ENCODE measurements around the gene ZNF496. TPM values are rescaled to one million over a fixed set of nuclear protein-coding genes. Genes with fewer than 3 reads are reported as not detected.
A peak's percentile ranks its signal among the peaks of the same experiment; 100 is the strongest.

The ZNF496 gene
- total RNA-seq, 2 donors from 2014 or later: 63.5 to 65.6 TPM

- Mint-ChIP-seq H3K4me3 (peak overlapping the region; percentile 80), H3K27me3 (ENCODE audit: insufficient read depth) (no peaks in the 10 kb centered on the region), H3K4me1 (peaks cover 51% of the 10 kb centered on the region), H3K36me3 (ENCODE audit: low read depth) (peaks cover 50% of the 10 kb centered on the region), H3K27ac (peak overlapping the region; percentile 77), H3K9me3 (no peaks in the 10 kb centered on the region)
- Histone ChIP-seq H3K27ac (ENCODE audit: low read depth, low read length) (peak overlapping the region; percentile 74), H3K36me3 (ENCODE audit: control insufficient read depth, insufficient read depth, low read length) (peaks cover 46% of the 10 kb centered on the region), H3K9me3 (ENCODE audit: control insufficient read depth, low read length) (no peaks in the 10 kb centered on the region), H3K4me3 (ENCODE audit: low read length) (peak overlapping the region; percentile 93), H3K27me3 (ENCODE audit: control insufficient read depth, insufficient read depth, low read length, poor library complexity, severe bottlenecking) (no peaks in the 10 kb centered on the region), H3K9ac (ENCODE audit: extremely low read depth, low read length, poor library complexity, severe bottlenecking) (peak overlapping the region; percentile 59), H3K4me1 (ENCODE audit: control insufficient read depth, insufficient read depth, low read length) (peaks cover 13% of the 10 kb centered on the region)
- DNase-seq: no peak
- no peak for TF ChIP-seq CTCF (conservative IDR thresholded peaks at IDR 0.05)
- WGBS, 2 experiments (ENCODE audit: insufficient coverage in 1 of 2, insufficient read length in 1 of 2): 0% methylated on average over 5 to 38 of the region's 38 CpGs
These were observed 552 bp upstream of the ZNF496 start for GRCh38 chr1:247332215-247332622.

- Mint-ChIP-seq H3K27ac (peak overlapping the region; percentile 72), H3K4me1 (peaks cover 44% of the 10 kb centered on the region)
These were observed 519 bp downstream of the ZNF496 start for GRCh38 chr1:247331172-247331524.

GRCh38 chr1:247330548-247331171, 1.0 kb downstream of the ZNF496 start:
- peaks cover 40% of the 10 kb centered on the region for H3K4me1 Mint-ChIP-seq
- no peak for TF ChIP-seq CTCF (conservative IDR thresholded peaks at IDR 0.05)
- H3K27ac Mint-ChIP-seq: peak overlapping the region; percentile 72
- no peaks in the 10 kb centered on the region for H3K27me3 ChIP-seq (ENCODE audit: control insufficient read depth, insufficient read depth, low read length, poor library complexity, severe bottlenecking)
- H3K9ac ChIP-seq (ENCODE audit: extremely low read depth, low read length, poor library complexity, severe bottlenecking): peak overlapping the region; percentile 82
- peak overlapping the region; percentile 82 for H3K27ac ChIP-seq (ENCODE audit: low read depth, low read length)
- peak overlapping the region; percentile 88 for H3K4me3 ChIP-seq (ENCODE audit: low read length)
- H3K9me3 ChIP-seq (ENCODE audit: control insufficient read depth, low read length): no peaks in the 10 kb centered on the region
- H3K4me1 ChIP-seq (ENCODE audit: control insufficient read depth, insufficient read depth, low read length): peaks cover 13% of the 10 kb centered on the region
- peak overlapping the region; percentile 80 for H3K4me3 Mint-ChIP-seq
- H3K36me3 Mint-ChIP-seq (ENCODE audit: low read depth): peaks cover 55% of the 10 kb centered on the region
- H3K36me3 ChIP-seq (ENCODE audit: control insufficient read depth, insufficient read depth, low read length): peaks cover 49% of the 10 kb centered on the region
- DNase-seq: no peak
- no peaks in the 10 kb centered on the region for H3K9me3 Mint-ChIP-seq
- no peaks in the 10 kb centered on the region for H3K27me3 Mint-ChIP-seq (ENCODE audit: insufficient read depth)
- WGBS, 2 experiments (ENCODE audit: insufficient coverage in 1 of 2, insufficient read length in 1 of 2): 11 to 31% methylated on average over 6 to 37 of the region's 37 CpGs

More at GRCh38 chr1:247331172-247331524, 519 bp downstream of the ZNF496 start:
- H3K4me1 ChIP-seq (ENCODE audit: control insufficient read depth, insufficient read depth, low read length): peaks cover 13% of the 10 kb centered on the region
- peaks cover 47% of the 10 kb centered on the region for H3K36me3 ChIP-seq (ENCODE audit: control insufficient read depth, insufficient read depth, low read length)
- Mint-ChIP-seq H3K36me3 (ENCODE audit: low read depth) (peaks cover 53% of the 10 kb centered on the region), H3K27me3 (ENCODE audit: insufficient read depth) (no peaks in the 10 kb centered on the region), H3K4me3 (peak overlapping the region; percentile 80), H3K9me3 (no peaks in the 10 kb centered on the region)
- H3K27ac ChIP-seq (ENCODE audit: low read depth, low read length): peak overlapping the region; percentile 82
- peak; percentile 89 for DNase-seq
- peak overlapping the region; percentile 88 for H3K4me3 ChIP-seq (ENCODE audit: low read length)
- peak overlapping the region; percentile 82 for H3K9ac ChIP-seq (ENCODE audit: extremely low read depth, low read length, poor library complexity, severe bottlenecking)
- no peaks in the 10 kb centered on the region for H3K27me3 ChIP-seq (ENCODE audit: control insufficient read depth, insufficient read depth, low read length, poor library complexity, severe bottlenecking)
- TF ChIP-seq CTCF (conservative IDR thresholded peaks at IDR 0.05): no peak
- 0 to 1% methylated on average over 15 to 36 of the region's 36 CpGs for WGBS, 2 experiments (ENCODE audit: insufficient coverage in 1 of 2, insufficient read length in 1 of 2)
- no peaks in the 10 kb centered on the region for H3K9me3 ChIP-seq (ENCODE audit: control insufficient read depth, low read length)

All from endodermal cell (in vitro differentiated cells).